Activated naive CD8-positive, alpha-beta T cell treated with anti-CD3 and anti-CD28 coated beads, Interleukin-2, amount 50 U/mL, for 24 hours (primary cell): Measurements from ENCODE around the gene VWA8.
"Not testable (repeated sequence)": the region's sequence is repeated elsewhere in the genome, so short reads cannot be mapped to it uniquely, and the experiment has no call there.

Experiments
- ATAC-seq: fragments of 150-1000 bp; cut with Tn5 transposase; one replicate; pipeline ENCODE4 v1.10.0; 2021
- DNase-seq: peaks from one replicate; pipeline ENCODE4 v3.0.0; 2021
- H3K27ac Mint-ChIP-seq: one replicate; pipeline ENCODE4 v1.8.0; 2021; ENCODE audit warnings: mild to moderate bottlenecking, mixed read lengths
- H3K27me3 Mint-ChIP-seq: one replicate; pipeline ENCODE4 v1.8.0; 2021; ENCODE audit warnings: mixed read lengths
- H3K36me3 Mint-ChIP-seq: one replicate; pipeline ENCODE4 v1.8.0; 2021; ENCODE audit warnings: low read depth, mixed read lengths
- H3K4me1 Mint-ChIP-seq: one replicate; pipeline ENCODE4 v1.8.0; 2021; ENCODE audit warnings: mixed read lengths
- H3K4me3 Mint-ChIP-seq: one replicate; pipeline ENCODE4 v1.8.0; 2021; ENCODE audit warnings: mild to moderate bottlenecking, moderate library complexity, mixed read lengths
- H3K9me3 Mint-ChIP-seq: one replicate; pipeline ENCODE4 v1.8.0; 2021; ENCODE audit warnings: mixed read lengths

VWA8 gene

DNA sequence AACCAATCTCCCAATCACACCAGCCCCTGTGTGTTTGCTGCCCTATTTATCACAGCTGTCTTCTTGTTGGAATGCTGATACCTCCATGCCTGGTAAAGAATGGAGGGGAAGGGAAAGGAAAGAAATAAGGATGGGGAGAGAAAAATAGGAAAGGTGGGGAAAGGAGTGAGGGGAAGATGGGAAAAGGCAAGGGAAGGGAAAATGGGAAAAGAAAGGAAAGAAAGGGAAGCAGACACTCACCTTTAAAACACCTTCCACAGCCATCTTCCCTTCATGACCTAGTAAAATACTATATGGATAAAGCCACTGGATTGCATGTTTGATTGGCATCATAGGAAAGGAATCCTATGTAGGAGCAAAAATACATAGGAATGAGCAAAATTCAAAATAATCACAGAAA is 77.8 kb downstream of the VWA8 start:
- Mint-ChIP-seq H3K9me3 (no peaks in the 10 kb centered on the region), H3K27ac (no peak overlapping the region), H3K4me3 (no peak overlapping the region), H3K27me3 (no peaks in the 10 kb centered on the region), H3K36me3 (peaks cover 62% of the 10 kb centered on the region), H3K4me1 (no peaks in the 10 kb centered on the region)
- no peak for ATAC-seq
- no peak for DNase-seq

DNA sequence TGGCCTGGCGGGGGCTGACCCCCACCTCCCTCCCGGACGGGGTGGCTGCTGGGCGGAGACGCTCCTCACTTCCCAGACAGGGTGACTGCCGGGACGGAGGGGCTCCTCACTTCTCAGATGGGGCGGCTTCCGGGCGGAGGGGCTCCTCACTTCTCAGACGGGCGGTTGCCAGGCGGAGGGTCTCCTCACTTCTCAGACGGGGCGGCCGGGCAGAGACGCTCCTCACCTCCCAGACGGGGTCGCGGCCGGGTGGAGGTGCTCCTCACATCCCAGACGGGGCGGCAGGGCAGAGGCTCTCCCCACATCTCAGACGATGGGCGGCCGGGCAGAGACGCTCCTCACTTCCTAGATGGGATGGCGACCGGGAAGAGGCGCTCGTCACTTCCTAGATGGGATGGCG is 79.0 kb downstream of the VWA8 start:
- not testable (repeated sequence) for H3K27me3 Mint-ChIP-seq, ATAC-seq, H3K4me1 Mint-ChIP-seq, H3K27ac Mint-ChIP-seq, H3K9me3 Mint-ChIP-seq, H3K4me3 Mint-ChIP-seq, DNase-seq
- H3K36me3 Mint-ChIP-seq = peaks cover 54% of the 10 kb centered on the region

GRCh38 chr13:41880966-41881365 is 79.9 kb downstream of the VWA8 start:
- H3K4me1 Mint-ChIP-seq = no peaks in the 10 kb centered on the region
- H3K9me3 Mint-ChIP-seq = no peaks in the 10 kb centered on the region
- H3K27ac Mint-ChIP-seq = no peak overlapping the region
- no peak overlapping the region for H3K4me3 Mint-ChIP-seq
- H3K36me3 Mint-ChIP-seq = peaks cover 47% of the 10 kb centered on the region
- H3K27me3 Mint-ChIP-seq = no peaks in the 10 kb centered on the region
- DNase-seq (no peak), ATAC-seq (no peak)

- Mint-ChIP-seq H3K36me3 (peaks cover 32% of the 10 kb centered on the region), H3K4me3 (no peak overlapping the region), H3K4me1 (no peaks in the 10 kb centered on the region), H3K9me3 (no peaks in the 10 kb centered on the region), H3K27ac (no peak overlapping the region), H3K27me3 (no peaks in the 10 kb centered on the region)
- DNase-seq (no peak), ATAC-seq (no peak)
These were observed 96.3 kb downstream of the VWA8 start for GRCh38 chr13:41864658-41865057.

DNA sequence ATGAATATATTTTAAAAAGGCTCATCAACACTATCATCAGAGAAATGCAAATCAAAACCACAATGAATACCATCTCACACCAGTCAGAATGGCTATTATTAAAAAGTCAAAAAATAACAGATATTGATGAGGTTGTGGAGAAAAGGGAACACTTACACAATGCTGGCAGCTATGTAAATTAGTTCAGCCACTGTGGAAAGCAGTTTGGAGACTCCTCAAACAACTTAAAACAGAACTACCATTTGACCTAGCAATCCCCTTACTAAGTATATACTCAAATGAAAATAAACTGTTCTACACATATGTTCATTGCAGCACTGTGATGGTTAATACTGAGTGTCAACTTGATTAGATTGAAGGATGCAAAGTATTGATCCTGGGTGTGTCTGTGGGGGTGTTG is 98.2 kb downstream of the VWA8 start:
- H3K27me3 Mint-ChIP-seq, ATAC-seq: not testable (repeated sequence)

DNA sequence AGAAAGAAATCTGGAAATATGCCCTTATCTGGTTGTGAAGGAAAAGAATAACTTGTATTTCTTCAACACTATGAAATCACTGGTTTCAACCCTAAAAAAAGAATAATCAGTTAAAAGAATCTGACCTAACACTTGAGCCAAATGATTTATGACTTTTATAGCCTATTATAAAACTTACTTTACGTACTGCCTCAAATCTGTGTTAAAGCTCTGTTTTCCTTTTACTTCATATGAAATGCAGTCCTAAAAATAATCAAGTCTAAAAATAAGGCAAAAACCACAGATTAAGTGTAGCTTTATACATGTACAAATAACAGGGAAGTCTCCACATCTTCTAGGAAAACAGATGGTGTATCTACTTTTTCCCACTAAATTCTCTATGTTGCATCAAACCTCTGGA is 101.3 kb downstream of the VWA8 start:
- no peaks in the 10 kb centered on the region for H3K27me3 Mint-ChIP-seq
- peaks cover 35% of the 10 kb centered on the region for H3K36me3 Mint-ChIP-seq
- ATAC-seq = no peak
- no peaks in the 10 kb centered on the region for H3K9me3 Mint-ChIP-seq
- H3K4me3 Mint-ChIP-seq = no peak overlapping the region
- no peak for DNase-seq
- H3K4me1 Mint-ChIP-seq = no peaks in the 10 kb centered on the region
- no peak overlapping the region for H3K27ac Mint-ChIP-seq

More for the DNA sequence above, 98.2 kb downstream of the VWA8 start:
- H3K27ac Mint-ChIP-seq, DNase-seq, H3K4me3 Mint-ChIP-seq, H3K9me3 Mint-ChIP-seq, H3K4me1 Mint-ChIP-seq: not testable (repeated sequence)
- peaks cover 36% of the 10 kb centered on the region for H3K36me3 Mint-ChIP-seq

DNA sequence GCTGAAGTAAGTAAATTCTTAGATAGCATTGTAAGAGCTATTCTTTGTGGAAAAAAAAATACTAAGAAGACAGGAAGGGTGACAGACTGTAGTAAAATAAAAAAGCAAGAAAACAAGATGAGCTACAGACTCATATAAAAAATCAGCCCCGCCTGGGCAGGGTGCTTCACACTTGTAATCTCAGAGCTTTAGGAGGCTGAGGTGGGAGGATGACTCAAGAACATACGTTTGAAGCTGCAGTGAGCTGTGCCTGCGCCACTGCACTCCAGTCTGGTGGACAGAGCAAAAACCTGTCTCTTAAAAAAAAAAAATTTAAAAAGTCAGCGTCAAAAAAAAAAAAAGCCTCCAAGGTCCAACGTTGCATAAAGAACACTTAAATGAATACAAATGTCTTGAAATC is 102.1 kb downstream of the VWA8 start:
- DNase-seq (no peak), ATAC-seq (no peak)
- Mint-ChIP-seq H3K4me3 (no peak overlapping the region), H3K9me3 (no peaks in the 10 kb centered on the region), H3K4me1 (no peaks in the 10 kb centered on the region), H3K27me3 (no peaks in the 10 kb centered on the region), H3K36me3 (peaks cover 33% of the 10 kb centered on the region), H3K27ac (no peak overlapping the region)

DNA sequence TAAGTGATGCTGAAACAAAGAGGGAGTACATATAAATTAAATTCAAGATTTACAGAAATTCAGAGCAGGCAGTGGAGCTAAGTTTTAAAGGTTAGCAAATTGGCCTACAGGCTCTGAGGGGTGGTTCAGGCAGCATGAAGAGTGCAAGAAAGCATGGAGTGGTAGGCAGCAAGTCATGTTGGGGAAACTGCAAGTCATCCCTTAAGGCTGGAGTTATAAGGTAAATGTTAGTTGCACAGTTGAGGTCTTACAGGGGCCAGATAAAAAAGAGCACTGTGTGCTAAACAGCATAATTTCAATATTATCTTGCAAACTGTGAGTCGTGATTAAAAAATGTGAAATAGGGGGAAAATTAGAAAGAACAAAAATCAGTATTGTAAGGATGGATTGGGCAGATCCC is 106.2 kb downstream of the VWA8 start:
- no peaks in the 10 kb centered on the region for H3K9me3 Mint-ChIP-seq
- no peak overlapping the region for H3K27ac Mint-ChIP-seq
- ATAC-seq = no peak
- H3K4me3 Mint-ChIP-seq = no peak overlapping the region
- no peaks in the 10 kb centered on the region for H3K4me1 Mint-ChIP-seq
- DNase-seq = no peak
- peaks cover 44% of the 10 kb centered on the region for H3K36me3 Mint-ChIP-seq
- H3K27me3 Mint-ChIP-seq = no peaks in the 10 kb centered on the region

GRCh38 chr13:41851351-41851750 is 109.6 kb downstream of the VWA8 start:
- no peaks in the 10 kb centered on the region for H3K9me3 Mint-ChIP-seq
- H3K27me3 Mint-ChIP-seq = no peaks in the 10 kb centered on the region
- H3K4me3 Mint-ChIP-seq = no peak overlapping the region
- no peak overlapping the region for H3K27ac Mint-ChIP-seq
- ATAC-seq = no peak
- H3K36me3 Mint-ChIP-seq = peaks cover 46% of the 10 kb centered on the region
- DNase-seq = no peak
- H3K4me1 Mint-ChIP-seq = no peaks in the 10 kb centered on the region

GRCh38 chr13:41848435-41849255 is 112.3 kb downstream of the VWA8 start:
- ATAC-seq (no peak), DNase-seq (no peak)
- Mint-ChIP-seq H3K4me1 (no peaks in the 10 kb centered on the region), H3K27me3 (no peaks in the 10 kb centered on the region), H3K36me3 (peaks cover 43% of the 10 kb centered on the region), H3K4me3 (no peak overlapping the region), H3K9me3 (no peaks in the 10 kb centered on the region), H3K27ac (no peak overlapping the region)

GRCh38 chr13:41847216-41847615 is 113.7 kb downstream of the VWA8 start:
- Mint-ChIP-seq H3K4me1 (no peaks in the 10 kb centered on the region), H3K27ac (no peak overlapping the region), H3K27me3 (no peaks in the 10 kb centered on the region), H3K36me3 (peaks cover 31% of the 10 kb centered on the region), H3K4me3 (no peak overlapping the region), H3K9me3 (no peaks in the 10 kb centered on the region)
- ATAC-seq (no peak), DNase-seq (no peak)

DNA sequence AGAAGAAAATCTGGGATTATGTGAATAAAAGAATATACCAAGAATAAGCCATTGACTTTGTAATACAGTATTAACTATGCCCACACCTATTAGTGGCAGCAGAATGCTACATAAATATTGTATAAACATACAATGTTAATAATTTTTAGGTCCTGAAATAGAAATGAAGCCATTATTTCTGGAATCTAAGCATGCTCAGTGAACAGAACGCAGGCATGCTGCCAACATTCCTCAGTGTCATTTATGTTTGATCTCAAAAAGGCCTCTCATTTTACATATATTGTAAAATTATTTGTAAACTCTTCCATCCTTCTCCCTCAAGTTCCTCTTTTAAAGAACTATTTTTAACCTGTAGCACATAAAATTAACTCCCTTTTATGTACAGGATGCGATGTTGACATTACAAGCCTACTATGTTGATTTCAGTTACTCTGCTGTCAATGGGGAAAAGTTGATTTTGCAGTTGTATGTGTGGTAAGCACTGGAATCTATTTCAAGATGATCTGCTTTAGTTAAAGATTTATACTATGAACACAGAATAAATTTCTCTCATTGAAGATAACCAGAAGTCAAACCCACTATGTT is 118.8 kb downstream of the VWA8 start:
- Mint-ChIP-seq H3K27me3 (no peaks in the 10 kb centered on the region), H3K4me1 (peaks cover 2% of the 10 kb centered on the region), H3K36me3 (peaks cover 40% of the 10 kb centered on the region), H3K4me3 (no peak overlapping the region), H3K9me3 (no peaks in the 10 kb centered on the region), H3K27ac (no peak overlapping the region)
- DNase-seq (no peak), ATAC-seq (no peak)

DNA sequence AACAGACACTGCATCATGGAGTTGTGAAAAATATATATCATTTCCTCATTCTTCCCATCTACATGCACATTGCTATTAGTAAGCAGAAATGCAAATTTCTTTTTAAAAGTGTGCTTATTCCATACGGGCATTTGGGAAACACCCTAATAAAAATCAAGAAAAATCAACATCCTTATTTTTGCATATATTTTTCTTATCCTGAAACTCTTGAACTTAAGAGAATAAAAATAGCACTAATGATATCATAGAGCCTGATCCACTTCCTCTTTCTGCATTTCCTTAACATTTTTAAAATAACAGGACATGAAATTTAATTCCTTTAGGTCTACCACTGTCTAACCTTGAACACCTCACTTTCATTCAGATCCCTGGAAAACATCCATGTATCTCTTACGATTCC is 123.3 kb downstream of the VWA8 start:
- peaks cover 3% of the 10 kb centered on the region for H3K9me3 Mint-ChIP-seq
- H3K4me3 Mint-ChIP-seq = no peak overlapping the region
- H3K36me3 Mint-ChIP-seq = peaks cover 45% of the 10 kb centered on the region
- DNase-seq (no peak), ATAC-seq (no peak)
- no peaks in the 10 kb centered on the region for H3K27me3 Mint-ChIP-seq
- H3K27ac Mint-ChIP-seq = no peak overlapping the region
- H3K4me1 Mint-ChIP-seq = peaks cover 4% of the 10 kb centered on the region

GRCh38 chr13:41835871-41836270 is 125.0 kb downstream of the VWA8 start:
- H3K27ac Mint-ChIP-seq = no peak overlapping the region
- no peak for ATAC-seq
- peaks cover 4% of the 10 kb centered on the region for H3K4me1 Mint-ChIP-seq
- DNase-seq = no peak
- peaks cover 43% of the 10 kb centered on the region for H3K36me3 Mint-ChIP-seq
- H3K4me3 Mint-ChIP-seq = no peak overlapping the region
- peaks cover 3% of the 10 kb centered on the region for H3K9me3 Mint-ChIP-seq
- no peaks in the 10 kb centered on the region for H3K27me3 Mint-ChIP-seq

DNA sequence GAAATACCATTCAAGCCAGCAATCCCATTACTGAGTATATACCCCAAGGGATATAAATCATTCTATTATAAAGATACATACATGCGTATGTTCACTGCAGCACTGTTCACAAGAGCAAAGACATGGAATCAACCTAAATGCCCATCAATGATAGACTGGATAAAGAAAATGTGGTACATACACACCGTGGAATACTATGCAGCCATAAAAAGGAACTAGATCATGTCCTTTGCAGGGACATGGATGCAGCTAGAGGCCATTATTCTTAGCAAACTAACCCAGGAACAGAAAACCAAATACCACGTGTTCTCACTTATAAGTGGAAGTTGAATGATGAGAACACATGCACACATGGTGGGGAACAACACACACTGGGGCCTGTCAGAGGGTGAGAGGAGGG is 126.2 kb downstream of the VWA8 start:
- ATAC-seq, H3K9me3 Mint-ChIP-seq, H3K27me3 Mint-ChIP-seq, H3K27ac Mint-ChIP-seq, H3K4me3 Mint-ChIP-seq, DNase-seq, H3K4me1 Mint-ChIP-seq: not testable (repeated sequence)
- peaks cover 41% of the 10 kb centered on the region for H3K36me3 Mint-ChIP-seq
